Activated CD8-positive, alpha-beta memory T cell treated with anti-CD3 and anti-CD28 coated beads, Interleukin-2, amount 10 ng/mL, durations not matched to agents 7 days and 5 days (primary cell): ENCODE results near the gene AHNAK2. TPM values are rescaled to one million over a fixed set of nuclear protein-coding genes. Genes with fewer than 3 reads are reported as not detected.
"Not testable (repeated sequence)": the region's sequence is repeated elsewhere in the genome, so short reads cannot be mapped to it uniquely, and the experiment has no call there.

Experiments
- ATAC-seq: fragments of 150-1000 bp; cut with Tn5 transposase; one replicate; pipeline ENCODE4 v1.10.0; 2021; ENCODE audit warnings: moderate library complexity
- CTCF ChIA-PET: fragments of 350-600 bp; sonication (Branson Sonifier 250); formaldehyde crosslinking; loops from one replicate; lab custom pipeline; 2021; ENCODE audit warnings: antibody characterized with exemption; lab: Charles Lee
- DNase-seq: peaks from one replicate; pipeline ENCODE4 v3.0.0-alpha.2; 2020
- H3K27ac Mint-ChIP-seq: one replicate; pipeline ENCODE4 v1.8.0; 2021; ENCODE audit warnings: mild to moderate bottlenecking, mixed read lengths
- H3K27me3 Mint-ChIP-seq: one replicate; pipeline ENCODE4 v1.8.0; 2021; ENCODE audit warnings: mixed read lengths
- H3K36me3 Mint-ChIP-seq: one replicate; pipeline ENCODE4 v1.8.0; 2021; ENCODE audit warnings: mild to moderate bottlenecking, mixed read lengths
- H3K4me1 Mint-ChIP-seq: one replicate; pipeline ENCODE4 v1.8.0; 2021; ENCODE audit warnings: mixed read lengths
- H3K4me3 Mint-ChIP-seq: one replicate; pipeline ENCODE4 v1.8.0; 2021; ENCODE audit warnings: mild to moderate bottlenecking, moderate library complexity, mixed read lengths
- H3K9me3 Mint-ChIP-seq: one replicate; pipeline ENCODE4 v1.8.0; 2022; ENCODE audit warnings: low read depth, mixed read lengths
- total RNA-seq, 2 experiments: library from RNA; stranded (reverse); gene quantifications; one replicate each; pipeline ENCODE4 v1.2.3, GENCODE V29; 2021

The AHNAK2 gene
- total RNA-seq, 2 experiments from 2014 or later, result not detected

- H3K4me1 Mint-ChIP-seq, result no peaks in the 10 kb centered on the region
- no peak overlapping the region for H3K27ac Mint-ChIP-seq
- peaks cover 23% of the 10 kb centered on the region for H3K27me3 Mint-ChIP-seq
- no peak overlapping the region for H3K4me3 Mint-ChIP-seq
- ATAC-seq, result no peak
- no peaks in the 10 kb centered on the region for H3K36me3 Mint-ChIP-seq
- CTCF ChIA-PET, result no interaction called here
- DNase-seq, result no peak
- H3K9me3 Mint-ChIP-seq, result no peaks in the 10 kb centered on the region
These were observed 20.7 kb downstream of the AHNAK2 start for GRCh38 chr14:104957146-104958113.

GRCh38 chr14:104956290-104956890, 21.8 kb downstream of the AHNAK2 start:
- Mint-ChIP-seq H3K27ac (no peak overlapping the region), H3K4me1 (no peaks in the 10 kb centered on the region), H3K4me3 (no peak overlapping the region), H3K36me3 (no peaks in the 10 kb centered on the region), H3K27me3 (peaks cover 19% of the 10 kb centered on the region), H3K9me3 (no peaks in the 10 kb centered on the region)
- no peak for ATAC-seq
- CTCF ChIA-PET, result interaction anchor here (1.0 to 1.3 kb wide), 3 partner anchors 19 to 89 kb away, joined by 3 to 4 read pairs (median 3); no protein-coding TSS in a partner anchor
- DNase-seq, result no peak

- Mint-ChIP-seq H3K4me3 (no peak overlapping the region), H3K4me1 (no peaks in the 10 kb centered on the region), H3K27me3 (peaks cover 17% of the 10 kb centered on the region), H3K36me3 (no peaks in the 10 kb centered on the region), H3K9me3 (no peaks in the 10 kb centered on the region), H3K27ac (no peak overlapping the region)
- CTCF ChIA-PET, result interaction anchor here (1.0 to 1.3 kb wide), 4 partner anchors 20 to 90 kb away, joined by 3 to 4 read pairs (median 3); no protein-coding TSS in a partner anchor
- no peak for ATAC-seq
- DNase-seq, result no peak
These were observed 22.8 kb downstream of the AHNAK2 start for GRCh38 chr14:104955396-104955770.

- no peaks in the 10 kb centered on the region for H3K9me3 Mint-ChIP-seq
- peaks cover 14% of the 10 kb centered on the region for H3K27me3 Mint-ChIP-seq
- CTCF ChIA-PET, result interaction anchor here (1.0 kb wide), 1 partner anchor 25 kb away, joined by 3 read pairs; no protein-coding TSS in a partner anchor
- no peak overlapping the region for H3K4me3 Mint-ChIP-seq
- ATAC-seq (no peak), DNase-seq (no peak)
- no peaks in the 10 kb centered on the region for H3K36me3 Mint-ChIP-seq
- H3K27ac Mint-ChIP-seq, result no peak overlapping the region
- H3K4me1 Mint-ChIP-seq, result no peaks in the 10 kb centered on the region
These were observed 23.3 kb downstream of the AHNAK2 start for GRCh38 chr14:104954746-104955395.

- no peak overlapping the region for H3K27ac Mint-ChIP-seq
- H3K27me3 Mint-ChIP-seq, result peaks cover 14% of the 10 kb centered on the region
- H3K4me3 Mint-ChIP-seq, result no peak overlapping the region
- H3K36me3 Mint-ChIP-seq, result no peaks in the 10 kb centered on the region
- CTCF ChIA-PET, result interaction anchor here (1.0 kb wide), 1 partner anchor 25 kb away, joined by 3 read pairs; no protein-coding TSS in a partner anchor
- no peaks in the 10 kb centered on the region for H3K4me1 Mint-ChIP-seq
- no peaks in the 10 kb centered on the region for H3K9me3 Mint-ChIP-seq
- DNase-seq, result no peak
- no peak for ATAC-seq
These were observed 24.1 kb downstream of the AHNAK2 start for GRCh38 chr14:104953896-104954656.

GRCh38 chr14:104953097-104953496, 25.1 kb downstream of the AHNAK2 start:
- no peak for ATAC-seq
- no peak for DNase-seq
- no peaks in the 10 kb centered on the region for H3K36me3 Mint-ChIP-seq
- no peaks in the 10 kb centered on the region for H3K9me3 Mint-ChIP-seq
- CTCF ChIA-PET, result no interaction called here
- no peak overlapping the region for H3K27ac Mint-ChIP-seq
- peaks cover 9% of the 10 kb centered on the region for H3K27me3 Mint-ChIP-seq
- H3K4me3 Mint-ChIP-seq, result no peak overlapping the region
- H3K4me1 Mint-ChIP-seq, result no peaks in the 10 kb centered on the region

- H3K27ac Mint-ChIP-seq, H3K4me1 Mint-ChIP-seq, H3K4me3 Mint-ChIP-seq, CTCF ChIA-PET, ATAC-seq, H3K9me3 Mint-ChIP-seq, H3K27me3 Mint-ChIP-seq, DNase-seq, H3K36me3 Mint-ChIP-seq: not testable (repeated sequence)
These were observed 26.1 kb downstream of the AHNAK2 start for GRCh38 chr14:104951863-104952657.

GRCh38 chr14:104950701-104951100, 27.5 kb downstream of the AHNAK2 start:
- H3K36me3 Mint-ChIP-seq, H3K4me3 Mint-ChIP-seq, H3K27me3 Mint-ChIP-seq, ATAC-seq, CTCF ChIA-PET, H3K9me3 Mint-ChIP-seq, DNase-seq, H3K27ac Mint-ChIP-seq, H3K4me1 Mint-ChIP-seq: not testable (repeated sequence)

- no peak overlapping the region for H3K4me3 Mint-ChIP-seq
- H3K27me3 Mint-ChIP-seq, result no peaks in the 10 kb centered on the region
- no peak overlapping the region for H3K27ac Mint-ChIP-seq
- CTCF ChIA-PET, result no interaction called here
- DNase-seq (no peak), ATAC-seq (no peak)
- H3K36me3 Mint-ChIP-seq, result no peaks in the 10 kb centered on the region
- no peaks in the 10 kb centered on the region for H3K9me3 Mint-ChIP-seq
- no peaks in the 10 kb centered on the region for H3K4me1 Mint-ChIP-seq
These were observed 28.2 kb downstream of the AHNAK2 start for GRCh38 chr14:104950021-104950420.

GRCh38 chr14:104949406-104949955, 28.7 kb downstream of the AHNAK2 start:
- H3K36me3 Mint-ChIP-seq, H3K27ac Mint-ChIP-seq, H3K4me3 Mint-ChIP-seq, DNase-seq, ATAC-seq, H3K4me1 Mint-ChIP-seq, H3K27me3 Mint-ChIP-seq, H3K9me3 Mint-ChIP-seq, CTCF ChIA-PET: not testable (repeated sequence)

GRCh38 chr14:104948736-104949031, 29.5 kb downstream of the AHNAK2 start:
- Mint-ChIP-seq H3K27me3 (no peaks in the 10 kb centered on the region), H3K36me3 (no peaks in the 10 kb centered on the region), H3K4me3 (no peak overlapping the region), H3K4me1 (no peaks in the 10 kb centered on the region), H3K9me3 (no peaks in the 10 kb centered on the region), H3K27ac (no peak overlapping the region)
- CTCF ChIA-PET, result no interaction called here
- DNase-seq (no peak), ATAC-seq (no peak)
